Mammary epithelial cell (primary cell): ENCODE measurements around the gene UGT1A7.

ENCODE experiments used
- CTCF ChIP-seq, 2 donors: IDR thresholded peaks in 1 of 2; conservative IDR thresholded peaks in 1 of 2; 2 replicates each; pipeline ENCODE4 v1.5.1; 2011 to 2012; ENCODE audit warnings: inconsistent platforms in 2 of 2, low read length in 2 of 2, mild to moderate bottlenecking in 2 of 2, control low read depth in 1 of 2, low read depth in 1 of 2; ENCODE audit not compliant: insufficient read depth in 1 of 2; ENCODE audit errors: extremely low read depth in 1 of 2
- EZH2 ChIP-seq: IDR thresholded peaks from 2 replicates; pipeline ENCODE4 v1.6.1; 2012; ENCODE audit warnings: low read length, inconsistent platforms, borderline replicate concordance

GRCh38 chr2:233779722-233780121 lies 98.0 kb downstream of the UGT1A7 start:
- TF ChIP-seq CTCF (conservative IDR thresholded peaks at IDR 0.05 in 1 of 2, IDR thresholded peaks at IDR 0.05 in 1 of 2; ENCODE audit: extremely low read depth in 1 of 2, insufficient read depth in 1 of 2, low read depth in 1 of 2, low read length in 2 of 2), result no peak
- no peak for TF ChIP-seq EZH2
